ENCODE results near the gene MMP28. TPM values are rescaled to one million over a fixed set of nuclear protein-coding genes. Genes with fewer than 3 reads are reported as not detected.

Gene MMP28
- total RNA-seq, 2 donors from 2014 or later, result 8.3 to 15.2 TPM

DNA sequence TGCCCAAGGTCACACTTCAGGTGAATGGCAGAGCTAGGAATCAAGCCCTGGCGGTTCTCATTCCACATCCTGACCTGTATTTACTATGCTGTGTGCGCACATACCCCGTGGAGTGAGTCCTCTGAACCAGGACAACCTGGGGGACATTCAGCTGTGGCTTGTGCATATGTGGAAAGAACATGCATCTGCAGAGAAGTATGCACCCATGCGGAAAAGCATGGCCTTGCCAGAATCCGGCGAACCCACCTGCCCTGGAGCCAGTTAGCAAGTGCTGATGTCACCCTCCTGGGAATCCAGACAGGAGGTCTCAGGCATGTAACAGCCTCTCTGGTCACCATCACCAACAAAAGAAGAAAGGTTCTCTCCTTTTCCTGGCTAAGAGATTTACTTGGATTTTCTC, 62.1 kb downstream of the MMP28 start:
- no peak overlapping the region for H3K27ac ChIP-seq
- ATAC-seq, result no peak
- TF ChIP-seq, protein P1, sequence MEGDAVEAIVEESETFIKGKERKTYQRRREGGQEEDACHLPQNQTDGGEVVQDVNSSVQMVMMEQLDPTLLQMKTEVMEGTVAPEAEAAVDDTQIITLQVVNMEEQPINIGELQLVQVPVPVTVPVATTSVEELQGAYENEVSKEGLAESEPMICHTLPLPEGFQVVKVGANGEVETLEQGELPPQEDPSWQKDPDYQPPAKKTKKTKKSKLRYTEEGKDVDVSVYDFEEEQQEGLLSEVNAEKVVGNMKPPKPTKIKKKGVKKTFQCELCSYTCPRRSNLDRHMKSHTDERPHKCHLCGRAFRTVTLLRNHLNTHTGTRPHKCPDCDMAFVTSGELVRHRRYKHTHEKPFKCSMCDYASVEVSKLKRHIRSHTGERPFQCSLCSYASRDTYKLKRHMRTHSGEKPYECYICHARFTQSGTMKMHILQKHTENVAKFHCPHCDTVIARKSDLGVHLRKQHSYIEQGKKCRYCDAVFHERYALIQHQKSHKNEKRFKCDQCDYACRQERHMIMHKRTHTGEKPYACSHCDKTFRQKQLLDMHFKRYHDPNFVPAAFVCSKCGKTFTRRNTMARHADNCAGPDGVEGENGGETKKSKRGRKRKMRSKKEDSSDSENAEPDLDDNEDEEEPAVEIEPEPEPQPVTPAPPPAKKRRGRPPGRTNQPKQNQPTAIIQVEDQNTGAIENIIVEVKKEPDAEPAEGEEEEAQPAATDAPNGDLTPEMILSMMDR (IDR thresholded peaks at IDR 0.05), result no peak
- TF ChIP-seq POLR2A (IDR thresholded peaks at IDR 0.05), result no peak
- no peaks in the 10 kb centered on the region for H3K9me3 ChIP-seq
- H3K36me3 ChIP-seq (replicated peaks in 1 of 2; ENCODE audit: insufficient read depth in 1 of 2, low read depth in 2 of 2), result no peaks in the 10 kb centered on the region
- H3K4me1 ChIP-seq, result peaks cover 18% of the 10 kb centered on the region
- H3K4me3 ChIP-seq, result no peak overlapping the region
- no peaks in the 10 kb centered on the region for H3K27me3 ChIP-seq
- intact Hi-C loops (cut with DNase I), result no loop called here
- WGBS, 2 donors, result 68 to 85% methylated on average over 6 of the region's 6 CpGs
- no peak for DNase-seq

DNA sequence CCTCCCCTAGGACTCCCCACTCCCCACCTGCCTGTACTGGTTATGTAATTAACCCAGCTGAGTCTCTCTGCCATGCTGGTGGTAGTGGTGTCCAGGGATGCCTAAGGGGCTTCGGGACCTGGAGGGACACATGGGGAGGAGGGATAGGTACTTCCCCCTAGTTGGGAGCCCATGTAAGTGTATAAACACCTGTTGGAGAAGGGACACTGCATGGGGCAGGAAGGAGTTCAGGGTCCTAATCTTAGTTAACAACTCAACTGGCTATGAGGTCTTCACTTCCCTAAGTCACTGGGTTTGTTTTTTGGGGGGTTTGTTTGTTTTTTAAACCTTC, 62.7 kb downstream of the MMP28 start:
- Histone ChIP-seq H3K27ac (no peak overlapping the region), H3K4me3 (no peak overlapping the region), H3K4me1 (peaks cover 18% of the 10 kb centered on the region), H3K9me3 (no peaks in the 10 kb centered on the region), H3K27me3 (no peaks in the 10 kb centered on the region), H3K36me3 (replicated peaks in 1 of 2; ENCODE audit: insufficient read depth in 1 of 2, low read depth in 2 of 2) (no peaks in the 10 kb centered on the region)
- no peak for DNase-seq
- intact Hi-C loops (cut with DNase I), result no loop called here
- 80% methylated on average over 1 of the region's 1 CpG; no CpG with 5 or more reads in 1 of the 2 donors for WGBS, 2 donors
- TF ChIP-seq POLR2A (IDR thresholded peaks at IDR 0.05), result no peak
- TF ChIP-seq, protein P1 (IDR thresholded peaks at IDR 0.05), result no peak
- ATAC-seq, result no peak

DNA sequence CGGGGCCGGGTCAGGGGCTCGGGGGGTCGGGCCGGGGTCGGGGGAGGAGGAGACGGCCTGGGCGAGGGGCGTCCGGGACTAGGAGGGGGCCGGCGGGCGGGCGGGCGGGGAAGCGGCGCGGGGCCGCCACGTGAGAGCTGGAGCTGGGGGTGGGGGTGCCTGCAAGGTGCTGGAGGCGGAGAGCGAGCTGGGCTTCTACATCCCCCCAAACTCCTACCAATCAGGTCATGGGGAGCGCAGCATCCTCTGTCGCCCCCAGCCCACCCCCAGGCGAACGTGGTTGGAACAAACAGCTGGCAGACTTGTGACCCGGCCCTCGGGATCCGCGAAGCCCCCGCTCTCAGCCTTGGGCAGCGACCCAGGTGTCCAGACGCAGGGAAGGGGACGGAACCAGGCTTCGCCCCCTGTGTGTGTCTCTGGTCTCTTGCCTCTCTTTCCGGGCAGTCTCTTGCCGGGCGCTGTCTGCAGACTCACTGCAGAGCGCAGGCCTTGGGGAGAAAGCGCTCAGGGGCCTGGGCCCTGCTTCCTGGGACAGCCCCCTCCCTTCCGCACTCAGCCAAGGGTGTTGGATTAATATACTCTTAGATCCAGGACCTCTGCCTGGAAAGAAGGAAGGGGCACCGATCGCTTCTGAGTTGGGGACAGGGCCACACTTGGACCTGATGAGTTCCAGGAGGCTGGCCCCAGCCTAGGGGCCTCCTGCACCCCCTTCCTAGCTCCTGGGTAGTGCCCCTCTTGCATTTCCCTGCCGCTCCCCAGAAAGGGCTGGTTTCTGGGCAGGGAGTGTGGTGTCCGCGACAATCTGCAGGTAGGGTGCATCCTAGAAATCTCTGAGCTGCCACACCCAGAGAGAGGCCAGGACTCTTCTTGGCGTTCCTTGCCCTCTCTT, 63.3 kb downstream of the MMP28 start:
- H3K4me1 ChIP-seq, result peaks cover 23% of the 10 kb centered on the region
- H3K4me3 ChIP-seq, result peak overlapping the region; percentile 72 to 76
- intact Hi-C loops (cut with DNase I), result no loop called here
- WGBS, 2 donors, result 15 to 27% methylated on average over 12 to 37 of the region's 47 CpGs
- H3K9me3 ChIP-seq, result no peaks in the 10 kb centered on the region
- peak overlapping the region in 1 of 4 donors; percentile 42 for H3K27ac ChIP-seq
- DNase-seq, result peak in 2 of 4 donors; percentile 39 to 43
- ATAC-seq, result peak; percentile 25
- no peaks in the 10 kb centered on the region for H3K36me3 ChIP-seq (replicated peaks in 1 of 2; ENCODE audit: insufficient read depth in 1 of 2, low read depth in 2 of 2)
- TF ChIP-seq, protein P1 (IDR thresholded peaks at IDR 0.05), result no peak
- TF ChIP-seq POLR2A (IDR thresholded peaks at IDR 0.05), result no peak
- H3K27me3 ChIP-seq, result no peaks in the 10 kb centered on the region

DNA sequence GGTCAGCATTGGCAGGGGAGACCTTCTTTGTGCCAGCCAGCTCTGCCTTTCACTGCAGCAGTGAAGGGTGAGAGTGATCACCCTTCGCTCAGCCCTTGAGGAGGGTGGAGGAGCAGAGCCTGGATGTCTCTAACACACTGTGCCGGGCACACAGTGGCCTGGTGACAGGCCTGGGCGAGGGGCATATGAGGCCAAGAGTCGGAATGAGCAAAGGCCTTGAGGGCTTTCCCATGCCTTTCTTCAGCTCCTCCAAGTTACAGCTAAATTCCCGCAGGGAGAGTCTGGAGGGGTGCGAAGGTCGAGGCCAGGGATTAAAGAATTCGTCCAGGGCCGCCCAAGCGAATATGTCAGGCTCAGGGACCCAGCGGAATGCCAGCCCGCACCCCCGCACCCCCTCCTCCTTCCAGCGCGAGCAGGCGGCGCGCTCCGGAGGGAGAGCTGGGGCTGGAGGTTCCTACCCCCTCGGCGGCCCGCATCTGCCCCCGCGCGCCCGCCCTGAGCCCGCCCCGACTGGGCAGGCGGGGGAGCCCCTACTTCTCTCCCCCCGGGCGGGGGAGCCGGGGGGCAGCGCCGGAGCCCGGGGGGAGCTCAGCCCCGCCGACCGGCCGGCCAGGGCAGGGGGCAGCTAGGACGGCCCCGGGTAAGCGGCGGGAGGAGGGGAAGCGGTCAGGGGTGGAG, 64.1 kb downstream of the MMP28 start, which contains the start of gene RASL10B:
Gene RASL10B (plus strand): TSS at position 401 of the 678 bp plus-strand sequence. CDS start 3,546 bp downstream, outside the sequence.
- no peaks in the 10 kb centered on the region for H3K36me3 ChIP-seq (replicated peaks in 1 of 2; ENCODE audit: insufficient read depth in 1 of 2, low read depth in 2 of 2)
- peak within 1 kb of the TSS in 1 of 4 donors; percentile 42 for H3K27ac ChIP-seq
- intact Hi-C loops (cut with DNase I), result no loop called here
- DNase-seq, result peak; percentile 67 to 78 (median 71)
- H3K4me3 ChIP-seq, result peak within 1 kb of the TSS; percentile 72 to 76
- peaks cover 31% of the 10 kb centered on the region for H3K4me1 ChIP-seq
- no peaks in the 10 kb centered on the region for H3K27me3 ChIP-seq
- TF ChIP-seq, protein P1 (IDR thresholded peaks at IDR 0.05), result no peak
- peak in 1 of 3 donors; percentile 19 for TF ChIP-seq POLR2A (IDR thresholded peaks at IDR 0.05)
- H3K9me3 ChIP-seq, result no peaks in the 10 kb centered on the region
- ATAC-seq, result peak; percentile 78
- 8 to 18% methylated on average over 8 to 19 of the region's 44 CpGs for WGBS, 2 donors

Measured in body of pancreas (tissue), 4 donors.